MM.1S (cell line): Measurements from ENCODE around the gene CDK5RAP3.

Experiments
- CTCF ChIP-seq: fragments of 300-600 bp; sonication (generic); IDR thresholded peaks from 2 replicates; pipeline ENCODE4 v1.5.1; 2016; ENCODE audit warnings: antibody characterized with exemption, low read length, mixed read lengths
- EZH2 ChIP-seq: fragments of 300-600 bp; sonication (generic); optimal IDR thresholded peaks from 2 replicates; pipeline ENCODE3; 2017; ENCODE audit warnings: low read depth, mild to moderate bottlenecking, antibody characterized with exemption, low read length, mixed read lengths
- EZH2phosphoT487 ChIP-seq: fragments of 300-600 bp; sonication (generic); IDR thresholded peaks from 2 replicates; pipeline ENCODE4 v1.6.1; 2018; ENCODE audit warnings: antibody characterized with exemption, low read length

- no peak for TF ChIP-seq EZH2phosphoT487
- no peak for TF ChIP-seq CTCF
- no peak for TF ChIP-seq EZH2
These were observed 18.2 kb downstream of the CDK5RAP3 start for GRCh38 chr17:47989159-47989558.
